NOMO-1 (cell line): ENCODE results near the gene FAM117A.
A peak's percentile ranks its signal among the peaks of the same experiment; 100 is the strongest.
"Not testable (repeated sequence)": the region's sequence is repeated elsewhere in the genome, so short reads cannot be mapped to it uniquely, and the experiment has no call there.

ENCODE experiments used
- DNase-seq, 2 experiments: peaks; one replicate each; lab custom pipeline; 2025; ENCODE audit not compliant: unreplicated experiment in 2 of 2; lab: John Stamatoyannopoulos, UW

Gene FAM117A

GRCh38 chr17:49681106-49681979, 82.6 kb downstream of the FAM117A start:
- peak; percentile 37 to 54 for DNase-seq

GRCh38 chr17:49680314-49680713, 83.6 kb downstream of the FAM117A start:
- no peak for DNase-seq

GRCh38 chr17:49677933-49678847, 85.7 kb downstream of the FAM117A start, which contains the start of gene SPOP:
Gene SPOP (minus strand): TSS chr17:49678097. CDS start chr17:49622810, 55,287 bp downstream.
- peak; percentile 97 to 99 for DNase-seq

- DNase-seq: peak; percentile 79 to 80
Observed at GRCh38 chr17:49677134-49677932, 86.6 kb downstream of the FAM117A start.

DNA sequence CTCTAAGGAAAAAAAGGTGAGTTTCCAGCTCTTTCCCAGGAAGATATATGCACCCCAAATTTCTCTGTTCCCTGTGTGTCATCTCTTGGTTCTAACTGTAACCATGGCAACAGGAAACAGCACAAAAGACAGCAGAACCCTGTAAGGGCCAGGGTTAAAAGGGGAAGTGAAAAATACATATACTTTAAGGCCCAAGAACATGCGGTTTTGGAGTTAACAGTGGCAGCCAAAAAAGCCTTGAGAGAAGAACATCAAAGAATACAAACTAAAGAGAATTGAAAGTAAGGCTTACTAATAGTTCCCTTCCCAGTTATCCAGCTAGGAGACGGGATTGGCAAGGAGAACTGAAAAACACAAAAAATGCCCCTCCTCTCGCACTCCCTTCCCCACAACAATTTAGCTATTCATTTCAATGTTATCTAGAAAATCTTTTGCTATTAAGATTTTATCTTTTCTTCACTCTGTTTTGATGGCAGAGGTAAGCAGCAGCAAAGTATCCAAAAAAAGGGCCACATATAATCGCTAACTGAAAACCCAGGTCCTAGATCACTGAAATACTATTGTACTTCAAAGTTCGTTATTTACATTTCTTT, 87.6 kb downstream of the FAM117A start:
- peak; percentile 92 to 98 for DNase-seq

GRCh38 chr17:49674507-49674906, 89.4 kb downstream of the FAM117A start:
- DNase-seq: no peak

GRCh38 chr17:49673679-49674078, 90.3 kb downstream of the FAM117A start:
- not testable (repeated sequence) for DNase-seq

- DNase-seq: no peak
Observed at GRCh38 chr17:49670641-49671040, 93.3 kb downstream of the FAM117A start.

DNA sequence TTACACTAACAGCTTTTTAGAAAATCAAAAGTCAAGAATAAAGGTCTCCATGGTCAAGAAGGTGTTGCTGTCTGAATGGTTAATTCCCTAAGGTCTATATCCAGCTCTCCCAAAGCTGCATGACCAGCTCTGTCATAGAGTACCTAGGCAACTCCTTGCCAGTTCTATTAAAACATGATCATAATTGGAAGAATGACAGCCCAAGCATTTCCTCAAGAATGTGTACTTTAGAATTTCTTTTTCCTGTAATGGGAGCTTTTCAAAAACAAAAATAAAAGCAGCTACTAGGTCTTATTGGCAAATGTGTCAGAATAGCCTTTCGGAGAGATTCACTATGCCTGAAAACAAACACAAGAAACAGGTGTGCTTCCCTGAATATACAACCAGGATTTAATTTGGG, 93.9 kb downstream of the FAM117A start:
- no peak for DNase-seq

DNA sequence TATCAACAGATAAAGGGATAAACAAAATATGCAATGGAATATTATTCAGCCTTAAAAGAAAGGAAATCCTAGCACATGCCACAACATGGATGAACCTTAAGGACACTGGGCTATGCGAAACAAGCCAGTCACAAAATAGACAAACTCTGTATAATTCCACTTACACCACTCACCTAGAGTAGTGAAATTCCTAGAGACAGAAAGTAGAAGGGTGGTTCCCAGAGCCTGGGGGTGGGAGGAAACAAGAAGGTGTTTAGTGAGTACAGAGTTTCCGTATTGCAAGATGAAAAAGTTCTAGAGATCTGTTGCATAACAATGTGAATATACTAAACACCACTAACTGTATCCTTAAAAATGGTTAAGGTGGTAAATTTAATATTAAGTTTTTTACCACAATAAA, 96.1 kb downstream of the FAM117A start:
- DNase-seq: no peak

DNA sequence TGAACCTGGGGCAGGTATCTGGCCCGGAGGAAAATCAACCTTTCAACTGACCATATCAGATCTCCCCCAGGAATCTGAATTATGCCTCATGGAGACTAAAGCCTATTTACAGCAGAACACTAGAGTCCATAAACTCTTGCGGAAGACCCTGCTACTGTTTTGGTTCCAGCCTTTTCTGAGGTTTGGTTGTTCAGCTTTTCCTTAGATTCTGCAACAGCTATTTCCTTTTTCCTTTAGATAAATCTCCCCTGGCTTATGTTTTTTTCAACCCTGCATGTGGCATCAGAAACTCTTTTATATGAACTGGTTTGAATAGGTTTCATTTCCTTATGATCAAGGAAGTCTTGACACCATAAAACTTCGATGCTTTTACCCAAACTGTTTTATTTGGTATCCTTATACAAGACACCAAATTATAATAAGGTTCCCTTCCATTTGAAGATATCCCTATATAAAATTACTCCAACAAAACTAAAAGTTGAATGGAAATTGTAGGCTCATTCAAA, 99.2 kb downstream of the FAM117A start:
- no peak for DNase-seq
